Measurements from ENCODE around the gene CRY2. TPM values are rescaled to one million over a fixed set of nuclear protein-coding genes. Genes with fewer than 3 reads are reported as not detected.
A peak's percentile ranks its signal among the peaks of the same experiment; 100 is the strongest.

Gene CRY2
- total and polyA plus RNA-seq, 2 of the 8 experiments (the other 6 are each of a cell fraction or from before 2014, with no cell fraction given): 8.0 to 9.4 TPM

DNA sequence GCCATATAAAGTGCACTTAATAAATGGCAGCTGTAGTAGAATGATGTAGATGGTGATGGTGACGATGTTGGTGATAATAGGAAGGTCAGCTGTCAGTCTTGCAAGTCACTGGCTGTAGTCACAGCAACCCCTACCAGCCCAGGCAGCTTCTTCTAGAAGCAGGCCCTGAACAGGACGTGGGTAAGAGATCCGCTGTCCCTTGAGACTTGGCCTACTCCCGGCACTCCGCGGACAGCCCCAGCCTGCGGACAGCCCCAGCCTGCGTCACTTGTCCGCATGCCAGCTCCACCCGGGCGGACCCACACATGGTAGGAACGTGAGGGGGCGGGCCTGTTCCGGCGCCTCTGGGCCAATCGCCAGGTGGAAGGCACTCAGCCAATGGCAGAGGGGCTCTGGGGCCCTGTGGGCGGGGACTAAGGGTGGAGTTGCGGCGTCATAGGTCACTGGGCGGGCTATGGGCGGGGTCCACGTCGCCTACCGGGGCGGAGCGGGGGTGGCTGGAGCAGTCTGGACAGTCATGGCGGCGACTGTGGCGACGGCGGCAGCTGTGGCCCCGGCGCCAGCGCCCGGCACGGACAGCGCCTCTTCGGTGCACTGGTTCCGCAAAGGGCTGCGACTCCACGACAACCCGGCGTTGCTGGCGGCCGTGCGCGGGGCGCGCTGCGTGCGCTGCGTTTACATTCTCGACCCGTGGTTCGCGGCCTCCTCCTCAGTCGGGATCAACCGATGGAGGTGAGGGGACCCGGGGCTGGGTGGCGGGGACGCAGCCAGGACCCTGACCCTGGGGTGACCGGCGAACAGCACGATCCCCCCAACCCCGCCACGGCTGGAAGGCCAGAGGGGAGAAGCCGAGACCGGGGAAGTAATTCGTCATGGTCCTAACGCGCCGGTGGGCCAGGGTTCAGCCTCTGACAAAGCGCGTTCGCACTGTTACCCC, at the start of gene CRY2 (continued):
- TF ChIP-seq GTF2F1 (IDR thresholded peaks at IDR 0.05; ENCODE audit: borderline replicate concordance, low read depth, low read length) (0 out of 2 replicates have a peak, but pooled peaks have one; percentile 38), ASH2L (IDR thresholded peaks at IDR 0.05; ENCODE audit: low read length) (peak; percentile 68), SIRT6 (IDR thresholded peaks at IDR 0.05; ENCODE audit: low read length) (no peak), SP4 (IDR thresholded peaks at IDR 0.05; ENCODE audit: low read length) (peak; percentile 91), SRF (IDR thresholded peaks at IDR 0.05; ENCODE audit: low read depth, low read length) (no peak), BRCA1 (IDR thresholded peaks at IDR 0.05; ENCODE audit: low read depth, low read length) (no peak)
- TF ChIP-seq, protein P1, sequence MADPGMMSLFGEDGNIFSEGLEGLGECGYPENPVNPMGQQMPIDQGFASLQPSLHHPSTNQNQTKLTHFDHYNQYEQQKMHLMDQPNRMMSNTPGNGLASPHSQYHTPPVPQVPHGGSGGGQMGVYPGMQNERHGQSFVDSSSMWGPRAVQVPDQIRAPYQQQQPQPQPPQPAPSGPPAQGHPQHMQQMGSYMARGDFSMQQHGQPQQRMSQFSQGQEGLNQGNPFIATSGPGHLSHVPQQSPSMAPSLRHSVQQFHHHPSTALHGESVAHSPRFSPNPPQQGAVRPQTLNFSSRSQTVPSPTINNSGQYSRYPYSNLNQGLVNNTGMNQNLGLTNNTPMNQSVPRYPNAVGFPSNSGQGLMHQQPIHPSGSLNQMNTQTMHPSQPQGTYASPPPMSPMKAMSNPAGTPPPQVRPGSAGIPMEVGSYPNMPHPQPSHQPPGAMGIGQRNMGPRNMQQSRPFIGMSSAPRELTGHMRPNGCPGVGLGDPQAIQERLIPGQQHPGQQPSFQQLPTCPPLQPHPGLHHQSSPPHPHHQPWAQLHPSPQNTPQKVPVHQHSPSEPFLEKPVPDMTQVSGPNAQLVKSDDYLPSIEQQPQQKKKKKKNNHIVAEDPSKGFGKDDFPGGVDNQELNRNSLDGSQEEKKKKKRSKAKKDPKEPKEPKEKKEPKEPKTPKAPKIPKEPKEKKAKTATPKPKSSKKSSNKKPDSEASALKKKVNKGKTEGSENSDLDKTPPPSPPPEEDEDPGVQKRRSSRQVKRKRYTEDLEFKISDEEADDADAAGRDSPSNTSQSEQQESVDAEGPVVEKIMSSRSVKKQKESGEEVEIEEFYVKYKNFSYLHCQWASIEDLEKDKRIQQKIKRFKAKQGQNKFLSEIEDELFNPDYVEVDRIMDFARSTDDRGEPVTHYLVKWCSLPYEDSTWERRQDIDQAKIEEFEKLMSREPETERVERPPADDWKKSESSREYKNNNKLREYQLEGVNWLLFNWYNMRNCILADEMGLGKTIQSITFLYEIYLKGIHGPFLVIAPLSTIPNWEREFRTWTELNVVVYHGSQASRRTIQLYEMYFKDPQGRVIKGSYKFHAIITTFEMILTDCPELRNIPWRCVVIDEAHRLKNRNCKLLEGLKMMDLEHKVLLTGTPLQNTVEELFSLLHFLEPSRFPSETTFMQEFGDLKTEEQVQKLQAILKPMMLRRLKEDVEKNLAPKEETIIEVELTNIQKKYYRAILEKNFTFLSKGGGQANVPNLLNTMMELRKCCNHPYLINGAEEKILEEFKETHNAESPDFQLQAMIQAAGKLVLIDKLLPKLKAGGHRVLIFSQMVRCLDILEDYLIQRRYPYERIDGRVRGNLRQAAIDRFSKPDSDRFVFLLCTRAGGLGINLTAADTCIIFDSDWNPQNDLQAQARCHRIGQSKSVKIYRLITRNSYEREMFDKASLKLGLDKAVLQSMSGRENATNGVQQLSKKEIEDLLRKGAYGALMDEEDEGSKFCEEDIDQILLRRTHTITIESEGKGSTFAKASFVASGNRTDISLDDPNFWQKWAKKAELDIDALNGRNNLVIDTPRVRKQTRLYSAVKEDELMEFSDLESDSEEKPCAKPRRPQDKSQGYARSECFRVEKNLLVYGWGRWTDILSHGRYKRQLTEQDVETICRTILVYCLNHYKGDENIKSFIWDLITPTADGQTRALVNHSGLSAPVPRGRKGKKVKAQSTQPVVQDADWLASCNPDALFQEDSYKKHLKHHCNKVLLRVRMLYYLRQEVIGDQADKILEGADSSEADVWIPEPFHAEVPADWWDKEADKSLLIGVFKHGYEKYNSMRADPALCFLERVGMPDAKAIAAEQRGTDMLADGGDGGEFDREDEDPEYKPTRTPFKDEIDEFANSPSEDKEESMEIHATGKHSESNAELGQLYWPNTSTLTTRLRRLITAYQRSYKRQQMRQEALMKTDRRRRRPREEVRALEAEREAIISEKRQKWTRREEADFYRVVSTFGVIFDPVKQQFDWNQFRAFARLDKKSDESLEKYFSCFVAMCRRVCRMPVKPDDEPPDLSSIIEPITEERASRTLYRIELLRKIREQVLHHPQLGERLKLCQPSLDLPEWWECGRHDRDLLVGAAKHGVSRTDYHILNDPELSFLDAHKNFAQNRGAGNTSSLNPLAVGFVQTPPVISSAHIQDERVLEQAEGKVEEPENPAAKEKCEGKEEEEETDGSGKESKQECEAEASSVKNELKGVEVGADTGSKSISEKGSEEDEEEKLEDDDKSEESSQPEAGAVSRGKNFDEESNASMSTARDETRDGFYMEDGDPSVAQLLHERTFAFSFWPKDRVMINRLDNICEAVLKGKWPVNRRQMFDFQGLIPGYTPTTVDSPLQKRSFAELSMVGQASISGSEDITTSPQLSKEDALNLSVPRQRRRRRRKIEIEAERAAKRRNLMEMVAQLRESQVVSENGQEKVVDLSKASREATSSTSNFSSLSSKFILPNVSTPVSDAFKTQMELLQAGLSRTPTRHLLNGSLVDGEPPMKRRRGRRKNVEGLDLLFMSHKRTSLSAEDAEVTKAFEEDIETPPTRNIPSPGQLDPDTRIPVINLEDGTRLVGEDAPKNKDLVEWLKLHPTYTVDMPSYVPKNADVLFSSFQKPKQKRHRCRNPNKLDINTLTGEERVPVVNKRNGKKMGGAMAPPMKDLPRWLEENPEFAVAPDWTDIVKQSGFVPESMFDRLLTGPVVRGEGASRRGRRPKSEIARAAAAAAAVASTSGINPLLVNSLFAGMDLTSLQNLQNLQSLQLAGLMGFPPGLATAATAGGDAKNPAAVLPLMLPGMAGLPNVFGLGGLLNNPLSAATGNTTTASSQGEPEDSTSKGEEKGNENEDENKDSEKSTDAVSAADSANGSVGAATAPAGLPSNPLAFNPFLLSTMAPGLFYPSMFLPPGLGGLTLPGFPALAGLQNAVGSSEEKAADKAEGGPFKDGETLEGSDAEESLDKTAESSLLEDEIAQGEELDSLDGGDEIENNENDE (IDR thresholded peaks at IDR 0.05; ENCODE audit: insufficient replicate concordance, low read length): no peak
- TF ChIP-seq, protein P2, sequence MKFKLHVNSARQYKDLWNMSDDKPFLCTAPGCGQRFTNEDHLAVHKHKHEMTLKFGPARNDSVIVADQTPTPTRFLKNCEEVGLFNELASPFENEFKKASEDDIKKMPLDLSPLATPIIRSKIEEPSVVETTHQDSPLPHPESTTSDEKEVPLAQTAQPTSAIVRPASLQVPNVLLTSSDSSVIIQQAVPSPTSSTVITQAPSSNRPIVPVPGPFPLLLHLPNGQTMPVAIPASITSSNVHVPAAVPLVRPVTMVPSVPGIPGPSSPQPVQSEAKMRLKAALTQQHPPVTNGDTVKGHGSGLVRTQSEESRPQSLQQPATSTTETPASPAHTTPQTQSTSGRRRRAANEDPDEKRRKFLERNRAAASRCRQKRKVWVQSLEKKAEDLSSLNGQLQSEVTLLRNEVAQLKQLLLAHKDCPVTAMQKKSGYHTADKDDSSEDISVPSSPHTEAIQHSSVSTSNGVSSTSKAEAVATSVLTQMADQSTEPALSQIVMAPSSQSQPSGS (IDR thresholded peaks at IDR 0.05; ENCODE audit: low read length): 0 out of 2 replicates have a peak, but pooled peaks have one; percentile 41

Measured in H1 (cell line).